GM18499 (cell line): ENCODE measurements around the gene ZER1.
"Not testable (repeated sequence)": the region's sequence is repeated elsewhere in the genome, so short reads cannot be mapped to it uniquely, and the experiment has no call there.

ENCODE experiments used
- ATAC-seq: cut with Tn5 transposase; IDR thresholded peaks from one replicate; pipeline ENCODE4 v1.9.1; 2021; ENCODE audit warnings: moderate number of reproducible peaks; ENCODE audit not compliant: insufficient read depth, unreplicated experiment

The ZER1 gene

DNA sequence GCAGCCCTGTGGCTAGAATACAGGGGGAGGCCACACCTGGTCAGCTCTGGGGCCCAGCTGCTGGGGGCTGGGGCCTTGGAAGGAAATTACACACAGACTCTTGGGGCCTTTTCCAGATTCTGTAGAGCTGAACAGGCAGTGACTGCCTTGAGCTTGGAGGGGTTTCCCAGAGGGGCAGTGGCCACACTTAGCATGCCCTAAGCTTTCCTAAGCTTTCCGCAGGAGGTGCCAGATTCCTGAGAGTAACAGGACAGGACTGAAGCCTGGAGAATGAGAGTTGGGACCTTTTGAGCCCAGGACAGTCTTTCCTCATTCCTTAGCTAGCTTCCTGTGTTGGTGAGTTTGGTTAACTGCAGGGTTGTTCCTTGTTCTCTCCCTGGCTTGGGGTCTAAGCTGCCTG is 16.7 kb upstream of the ZER1 start:
- no peak for ATAC-seq

DNA sequence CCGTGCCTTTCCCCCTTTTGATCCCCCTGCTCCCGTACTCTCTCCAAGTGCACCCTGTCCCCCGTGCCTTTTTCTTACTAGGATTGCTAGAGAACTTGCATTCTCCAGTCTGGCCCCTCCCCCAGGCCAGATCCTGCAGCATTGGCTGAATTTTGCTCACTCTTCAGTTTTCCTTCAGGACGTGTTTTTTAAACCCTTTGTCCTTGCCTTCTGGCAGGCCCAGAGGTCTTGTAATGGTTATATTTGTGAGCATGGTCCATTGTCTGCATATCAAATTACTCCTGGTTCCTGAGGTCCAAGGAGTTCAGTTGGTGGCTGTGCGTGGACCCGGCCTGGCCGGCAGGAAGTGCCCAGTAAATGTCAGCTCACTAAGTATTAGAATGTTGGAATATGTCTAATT is 15.9 kb upstream of the ZER1 start:
- ATAC-seq = no peak

DNA sequence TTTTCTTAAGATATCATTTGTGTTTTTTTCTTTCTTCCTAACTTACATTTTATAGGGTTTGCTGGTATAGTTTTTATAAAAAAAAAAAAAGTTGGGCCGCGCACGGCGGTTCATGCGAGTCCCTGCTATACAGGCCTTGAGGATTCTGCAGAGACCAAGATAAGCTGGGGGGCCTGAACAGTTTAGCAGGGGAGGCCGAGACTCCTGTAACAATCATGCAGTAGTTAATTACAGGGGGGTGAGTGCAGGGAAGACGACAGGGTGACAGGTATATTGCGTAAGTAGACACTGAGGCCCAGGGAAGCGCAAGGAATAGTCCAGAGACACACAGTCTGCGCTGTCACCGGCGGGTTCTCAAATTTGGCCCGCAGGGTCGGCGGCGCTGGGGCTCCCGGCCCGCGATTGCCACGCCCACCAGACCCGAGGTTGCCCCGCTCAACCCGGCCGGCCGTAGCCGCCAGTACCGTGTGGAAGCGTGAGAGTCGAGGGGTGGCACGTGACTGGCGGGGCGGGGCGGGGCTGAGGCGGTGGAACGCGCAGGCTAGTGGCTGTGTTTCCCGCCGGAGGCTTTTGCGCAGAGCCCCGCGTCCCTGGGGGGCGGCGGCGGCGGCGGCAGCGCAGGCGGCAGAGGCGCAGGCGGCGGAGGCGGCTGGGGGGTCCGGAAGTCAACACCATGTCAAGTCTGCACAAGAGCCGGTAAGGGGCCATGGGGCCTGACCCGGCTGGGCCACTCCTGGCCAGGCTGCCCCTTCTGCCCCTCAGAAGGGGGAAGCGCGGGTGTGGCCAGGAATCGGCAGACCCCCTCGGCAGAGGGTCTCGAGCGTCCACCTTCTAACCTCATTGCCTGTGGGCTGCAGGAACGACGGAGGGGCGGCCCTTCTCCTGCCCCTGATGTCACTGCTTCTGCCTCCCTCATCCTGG is 15.2 kb upstream of the ZER1 start, which contains the start of gene TBC1D13:
Gene TBC1D13, plus strand, starts transcription at position 573 of the 921 bp plus-strand sequence. Its CDS starts 101 bp downstream, at position 674.
- ATAC-seq = no peak

DNA sequence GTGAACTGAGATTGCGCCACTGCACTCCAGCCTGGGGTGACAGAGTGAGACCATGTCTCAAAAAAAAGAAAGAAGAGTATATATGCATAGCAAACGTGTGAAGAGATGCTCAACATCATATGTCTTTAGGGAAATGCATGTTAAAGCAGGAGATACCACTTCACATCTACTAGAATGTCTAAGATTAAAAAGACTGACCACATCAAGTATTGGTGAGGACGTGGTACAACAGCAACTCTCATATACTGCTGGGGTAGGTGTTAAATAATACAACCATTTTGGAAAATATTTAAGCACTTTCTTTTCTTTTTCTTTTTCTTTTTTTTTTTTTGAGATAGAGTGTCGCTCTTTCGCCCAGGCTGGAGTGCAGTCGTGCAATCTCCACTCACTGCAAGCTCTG is 13.7 kb upstream of the ZER1 start:
- ATAC-seq = no peak

DNA sequence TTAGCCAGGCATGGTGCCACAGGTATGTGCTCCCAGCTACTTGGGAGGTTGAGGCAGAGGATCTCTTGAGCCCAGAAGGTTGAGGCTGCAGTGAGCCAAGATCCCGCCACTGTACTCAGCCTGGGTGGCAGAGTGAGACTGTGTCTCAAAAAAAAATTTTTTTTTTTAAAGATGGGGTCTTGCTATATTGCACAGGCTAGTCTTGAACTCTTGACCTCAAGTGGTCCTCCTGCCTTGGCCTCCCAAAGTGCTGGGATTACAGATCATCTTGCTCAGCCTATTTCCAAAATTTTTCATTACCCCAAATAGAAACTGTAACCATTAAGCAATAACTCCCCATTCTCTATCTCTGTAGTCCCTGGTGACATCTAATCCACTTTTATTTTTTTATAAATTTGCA is 10.9 kb upstream of the ZER1 start:
- no peak for ATAC-seq

DNA sequence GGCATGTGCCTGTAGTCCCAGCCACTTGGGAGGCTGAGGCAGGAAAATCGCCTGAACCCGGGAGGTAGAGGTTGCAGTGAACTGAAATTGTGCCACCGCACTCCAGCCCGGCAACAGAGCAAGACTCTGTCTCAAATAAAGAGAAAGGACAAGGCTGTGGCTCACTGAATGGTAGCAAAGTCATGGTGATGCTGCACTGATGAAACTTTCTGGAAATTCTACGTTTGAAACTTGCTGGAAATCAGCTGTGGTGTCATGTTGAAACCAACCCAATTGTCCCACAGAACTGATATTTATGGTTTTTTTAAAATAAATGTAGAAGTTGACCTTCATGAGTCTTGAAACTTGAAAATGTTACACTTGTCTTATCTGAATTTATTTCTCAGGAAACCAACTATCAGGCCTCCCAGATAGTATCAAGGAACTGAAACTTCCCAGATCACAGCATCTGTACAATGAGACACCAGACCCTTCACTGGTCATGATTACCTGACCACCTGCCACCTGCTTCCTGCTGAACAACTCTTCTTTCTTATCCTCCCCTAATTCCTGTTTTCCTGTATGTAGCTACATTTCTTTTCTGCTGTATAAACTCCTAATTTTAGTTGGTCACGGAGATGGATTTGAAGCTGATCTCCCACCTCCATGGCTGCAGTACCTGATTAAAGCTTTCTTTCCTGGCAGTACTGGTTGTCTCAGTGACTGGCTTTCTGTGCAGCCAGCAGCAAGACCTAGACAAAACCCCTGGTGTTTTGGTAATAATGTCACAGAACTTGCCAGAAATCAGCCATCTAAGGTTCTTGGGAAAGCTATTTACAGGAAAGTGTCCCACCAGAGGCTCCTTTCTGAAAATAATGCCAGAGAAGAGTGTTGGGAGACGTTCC is 9.7 kb upstream of the ZER1 start:
- no peak for ATAC-seq

DNA sequence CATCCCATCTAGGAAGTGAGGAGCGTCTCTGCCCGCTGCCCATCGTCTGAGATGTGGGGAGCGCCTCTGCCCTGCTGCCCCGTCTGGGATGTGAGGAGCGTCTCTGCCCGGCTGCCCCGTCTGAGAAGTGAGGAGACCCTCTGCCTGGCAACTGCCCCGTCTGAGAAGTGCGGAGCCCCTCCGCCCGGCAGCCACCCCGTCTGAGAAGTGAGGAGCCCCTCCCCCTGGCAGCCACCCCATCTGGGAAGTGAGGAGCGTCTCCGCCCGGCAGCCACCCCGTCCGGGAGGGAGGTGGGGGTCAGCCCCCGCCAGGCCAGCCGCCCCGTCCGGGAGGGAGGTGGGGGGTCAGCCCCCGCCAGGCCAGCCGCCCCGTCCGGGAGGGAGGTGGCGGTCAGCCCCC is 8.4 kb upstream of the ZER1 start:
- ATAC-seq = not testable (repeated sequence)

DNA sequence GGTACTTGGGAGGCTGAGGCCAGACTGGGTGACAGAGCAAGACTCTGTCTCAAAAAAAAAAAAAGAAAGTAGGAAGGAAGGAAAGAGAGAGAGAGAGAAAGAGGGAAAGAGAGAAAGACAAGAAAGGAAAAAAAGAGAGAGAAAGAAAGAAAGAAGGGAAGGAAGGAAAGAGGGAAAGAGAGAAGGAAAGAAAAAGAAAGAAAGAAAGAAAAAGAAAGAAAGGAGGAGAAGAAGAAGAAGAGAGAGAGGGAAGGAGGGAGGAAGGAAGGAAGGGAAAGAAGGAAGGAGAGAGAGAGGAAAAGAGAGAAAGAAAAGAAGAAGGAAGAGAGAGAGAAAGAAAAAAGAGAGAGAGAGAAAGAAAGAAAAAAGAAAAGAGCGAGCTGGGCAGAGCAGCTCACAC is 3.1 kb upstream of the ZER1 start:
- ATAC-seq = no peak

DNA sequence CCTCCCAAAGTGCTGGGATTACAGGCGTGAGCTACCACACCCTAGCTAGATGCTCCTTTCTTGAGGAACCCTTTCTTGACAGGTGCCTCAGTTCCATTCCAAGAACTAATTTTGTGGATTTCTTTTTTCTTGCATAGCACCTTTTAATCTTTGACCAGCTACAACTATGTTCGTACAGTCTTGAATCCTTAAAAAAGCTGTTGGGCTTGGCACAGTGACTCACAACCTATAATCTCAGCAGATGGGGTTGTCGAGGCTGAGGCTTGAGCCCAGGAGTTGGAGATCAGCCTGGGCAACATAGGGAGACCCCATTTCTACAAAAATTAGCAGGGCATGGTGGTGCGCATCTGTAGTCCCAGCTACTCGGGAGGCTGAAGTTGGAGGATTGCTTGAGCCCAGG is 1.3 kb upstream of the ZER1 start:
- ATAC-seq = no peak

DNA sequence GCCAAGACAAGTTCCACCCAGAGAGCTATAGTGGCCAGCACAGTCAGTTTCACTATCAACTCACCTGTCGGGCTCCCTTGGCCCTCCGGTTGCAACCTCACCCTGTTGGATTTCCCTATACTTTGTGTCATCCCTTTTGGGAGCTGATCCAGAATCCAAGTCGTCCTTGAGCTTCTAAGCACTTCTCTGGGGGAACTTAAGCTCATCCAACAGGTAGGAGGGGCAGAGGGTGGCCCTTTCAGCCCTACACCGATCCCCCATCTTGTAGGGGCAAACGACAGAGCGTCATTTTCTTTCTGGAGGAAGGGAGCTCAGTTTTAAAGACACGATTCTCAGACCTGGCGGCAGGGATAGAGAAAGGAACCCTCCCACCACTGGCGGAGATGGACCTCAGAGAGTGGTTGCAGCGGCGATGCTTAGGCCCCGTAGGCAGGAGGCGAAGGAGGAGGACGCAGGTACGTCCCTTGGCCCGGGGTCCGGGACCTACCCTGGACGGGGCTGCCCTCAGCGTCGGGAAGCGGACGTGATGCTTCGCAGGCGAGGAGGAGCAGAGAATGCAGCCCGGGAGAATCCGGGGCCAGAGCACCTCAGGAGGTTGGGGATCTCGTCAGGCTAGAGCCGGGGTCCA is 519 bp downstream of the ZER1 start:
- no peak for ATAC-seq

DNA sequence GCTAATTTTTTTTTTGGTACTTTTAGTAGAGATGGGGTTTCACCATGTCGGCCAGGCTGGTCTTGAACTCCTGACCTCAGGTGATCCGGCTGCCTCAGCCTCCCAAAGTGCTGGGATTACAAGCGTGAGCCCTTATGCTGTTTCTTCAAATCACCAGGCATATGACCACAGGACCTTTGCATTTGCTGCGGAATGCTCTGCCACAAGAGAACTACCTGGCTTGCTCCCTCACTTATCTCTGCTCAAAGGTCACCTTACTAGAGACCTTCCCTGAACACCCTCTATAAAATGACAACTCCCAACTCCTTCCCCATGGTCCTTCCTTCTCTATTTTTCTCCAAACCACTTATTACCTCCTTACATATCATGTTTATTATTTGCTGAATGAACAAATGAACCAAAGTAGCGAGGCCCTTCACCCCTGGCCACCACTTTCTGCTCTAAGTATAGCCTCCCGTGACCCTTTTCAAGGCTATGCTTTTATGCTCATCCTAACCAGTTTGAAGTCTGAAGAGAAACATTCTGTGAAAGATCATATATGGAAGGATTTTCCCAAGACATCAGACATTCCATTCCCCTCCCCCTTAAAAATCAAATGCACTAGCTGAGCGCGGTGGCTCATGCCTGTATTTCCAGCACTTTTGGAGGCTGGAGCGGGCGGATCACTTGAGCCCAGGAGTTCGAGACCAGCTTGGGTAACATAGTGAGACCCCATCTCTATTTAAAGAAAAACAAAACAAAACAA is 1.3 kb downstream of the ZER1 start:
- ATAC-seq = no peak

DNA sequence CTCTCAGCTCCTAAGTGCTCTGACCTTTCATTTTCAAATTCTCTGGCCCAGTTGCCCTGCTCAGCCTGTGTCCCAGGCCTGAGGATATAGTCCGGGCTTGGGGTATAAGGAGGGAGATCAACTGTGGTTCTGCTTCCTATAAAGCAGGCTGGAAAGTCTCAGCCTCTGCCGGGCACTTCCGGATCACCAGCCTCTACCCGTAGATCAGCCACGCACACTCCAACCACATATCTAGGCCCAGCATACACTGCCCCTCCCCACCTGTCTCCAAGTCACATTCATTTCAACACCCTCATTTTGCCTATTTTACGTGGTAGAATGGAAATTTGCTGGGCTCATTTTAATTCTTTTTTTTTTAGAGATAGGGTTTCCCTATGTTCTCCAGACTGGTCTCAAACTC is 3.1 kb downstream of the ZER1 start:
- ATAC-seq = no peak

DNA sequence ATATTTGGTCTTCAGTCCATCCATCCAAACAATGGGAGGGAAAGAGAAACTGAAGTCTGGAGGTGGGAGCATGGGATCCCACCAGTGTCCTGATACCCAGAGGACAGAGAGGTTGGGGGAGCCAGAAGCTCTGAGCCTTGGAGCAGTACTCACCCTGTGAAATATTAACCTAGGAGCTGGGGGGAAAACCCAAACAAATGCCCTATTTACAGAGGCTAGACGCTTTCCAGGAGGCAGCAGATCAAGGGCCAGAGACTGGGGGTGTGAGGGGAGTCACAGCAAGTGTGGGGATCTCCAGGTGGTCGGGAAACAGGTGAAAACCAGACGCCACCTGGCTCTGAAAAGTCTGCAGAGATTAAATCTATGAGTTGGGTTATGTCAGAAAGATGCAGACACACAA is 6.2 kb downstream of the ZER1 start:
- no peak for ATAC-seq

DNA sequence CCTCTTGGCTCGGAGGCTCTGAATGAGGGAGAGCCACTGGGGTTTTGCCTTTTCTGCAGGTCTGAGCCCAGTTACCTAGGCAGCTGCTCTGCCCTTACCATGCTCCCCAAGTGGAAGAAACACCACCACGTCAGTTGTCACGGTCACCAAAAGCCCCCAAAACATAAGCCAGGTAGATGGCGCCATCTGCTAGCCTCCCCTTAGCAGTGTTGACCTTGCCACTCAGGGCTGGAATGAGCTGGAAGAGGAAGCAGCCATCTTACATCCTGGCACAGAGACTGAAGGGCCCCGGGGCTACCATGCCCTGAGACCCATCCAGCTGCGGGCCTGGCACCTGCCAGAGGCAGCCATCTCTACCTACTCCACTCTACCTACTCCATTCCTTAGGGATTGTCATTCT is 7.4 kb downstream of the ZER1 start:
- no peak for ATAC-seq

DNA sequence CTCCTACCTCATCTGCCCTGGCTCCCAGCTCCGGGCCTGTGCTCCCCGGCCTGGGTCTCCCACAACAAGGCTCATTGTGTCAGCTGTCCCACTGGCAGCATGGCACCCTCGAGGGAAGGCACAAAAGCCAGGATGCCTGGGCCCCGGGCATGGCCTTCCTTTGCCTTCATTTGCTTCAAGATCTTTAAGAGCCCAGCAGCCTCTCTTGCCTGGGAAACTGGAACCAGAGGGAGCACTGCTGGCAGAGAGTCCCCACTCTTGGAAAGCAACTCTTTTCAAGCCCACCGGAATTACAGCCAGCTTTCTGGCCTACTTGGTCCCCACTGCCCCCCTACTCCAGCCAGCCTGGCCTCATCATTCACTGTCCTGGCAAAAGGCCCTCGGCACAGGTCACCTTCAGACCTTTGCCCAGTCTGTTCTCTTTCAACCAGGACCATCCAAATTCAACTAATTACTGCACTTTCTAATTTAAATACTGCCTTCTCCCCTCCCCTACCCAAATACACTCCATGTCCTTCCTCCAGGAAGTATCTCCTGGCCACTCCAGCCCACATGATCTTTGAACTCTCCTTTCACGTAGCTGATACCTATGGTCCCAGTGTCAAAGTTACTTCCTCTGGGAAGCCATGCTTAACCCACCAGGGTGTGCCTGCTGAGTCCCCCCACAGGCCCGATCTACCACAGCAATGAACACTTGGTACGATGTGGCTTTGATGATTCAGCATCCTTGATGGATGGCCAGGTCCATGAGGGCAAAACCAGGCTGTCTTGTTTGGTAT is 8.9 kb downstream of the ZER1 start:
- no peak for ATAC-seq

DNA sequence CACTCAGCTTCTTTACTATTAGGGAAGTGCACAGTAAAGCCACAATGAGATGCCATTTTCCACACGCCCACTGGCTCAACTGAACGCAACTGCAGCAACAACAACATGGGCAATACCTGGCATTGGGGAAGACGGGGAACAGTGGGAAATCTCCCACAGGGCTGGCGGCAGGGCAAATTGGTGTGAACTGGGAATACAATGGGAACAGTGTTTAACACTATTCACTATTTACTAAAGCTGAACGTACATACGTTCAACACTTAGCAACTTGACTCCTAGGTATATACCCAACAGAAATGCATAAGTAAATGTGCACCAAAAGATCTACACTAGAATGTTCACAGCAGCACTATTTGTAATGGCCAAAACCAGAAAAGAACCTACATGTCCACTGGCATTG is 14.1 kb downstream of the ZER1 start:
- no peak for ATAC-seq

DNA sequence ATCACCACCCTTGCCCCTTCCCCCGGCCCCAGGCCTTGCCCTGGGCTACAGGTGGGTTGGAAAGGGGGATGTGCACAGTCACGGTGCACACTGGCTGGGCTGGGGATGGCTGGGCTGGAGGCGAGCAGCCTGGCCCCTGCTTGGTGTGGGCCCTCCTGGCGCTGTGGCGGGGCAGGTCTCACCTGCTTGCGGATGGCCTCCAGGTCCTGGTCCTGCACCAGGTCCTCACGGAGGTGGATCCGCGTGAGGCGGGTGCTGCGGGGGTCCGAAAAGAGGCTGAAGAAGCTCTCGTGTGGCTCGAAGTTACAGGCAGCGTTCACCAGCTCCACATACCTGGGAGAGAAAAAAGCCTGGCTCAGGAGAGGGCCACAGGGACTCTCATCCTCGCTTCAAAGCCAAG is 18.1 kb downstream of the ZER1 start:
- ATAC-seq = no peak

DNA sequence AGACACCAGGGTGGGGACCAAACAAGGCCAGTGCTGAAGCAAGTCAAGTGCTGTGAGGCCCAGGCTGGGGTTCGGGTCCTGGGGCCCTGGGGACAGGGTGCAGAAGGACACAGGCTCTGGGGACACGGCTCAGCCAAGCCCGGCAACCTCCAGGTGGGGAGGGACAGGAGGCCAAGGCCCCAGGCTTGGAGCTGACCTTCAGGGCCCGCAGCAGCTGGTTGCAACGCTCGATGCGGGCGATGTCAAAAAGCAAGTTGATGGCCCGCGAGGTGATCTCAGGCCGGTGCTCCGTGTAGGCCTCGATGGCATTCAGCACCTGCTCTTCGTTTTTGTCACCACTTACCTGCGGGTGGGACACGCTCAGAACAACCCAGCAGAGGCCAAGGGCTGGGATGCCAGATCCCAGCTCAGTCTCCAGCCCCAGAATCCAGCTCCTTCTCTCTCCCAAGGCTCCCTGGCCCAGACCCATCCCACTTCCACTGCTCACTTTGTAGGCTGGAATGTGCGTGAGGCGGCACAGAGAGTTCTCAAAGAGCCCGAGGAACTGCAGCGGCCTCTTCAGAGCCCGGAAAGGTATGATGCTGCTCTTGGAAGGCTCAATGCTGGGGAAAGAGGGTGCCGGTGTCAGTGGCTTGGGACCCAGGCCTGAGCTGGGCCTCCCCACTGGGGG is 20.7 kb downstream of the ZER1 start:
- no peak for ATAC-seq

DNA sequence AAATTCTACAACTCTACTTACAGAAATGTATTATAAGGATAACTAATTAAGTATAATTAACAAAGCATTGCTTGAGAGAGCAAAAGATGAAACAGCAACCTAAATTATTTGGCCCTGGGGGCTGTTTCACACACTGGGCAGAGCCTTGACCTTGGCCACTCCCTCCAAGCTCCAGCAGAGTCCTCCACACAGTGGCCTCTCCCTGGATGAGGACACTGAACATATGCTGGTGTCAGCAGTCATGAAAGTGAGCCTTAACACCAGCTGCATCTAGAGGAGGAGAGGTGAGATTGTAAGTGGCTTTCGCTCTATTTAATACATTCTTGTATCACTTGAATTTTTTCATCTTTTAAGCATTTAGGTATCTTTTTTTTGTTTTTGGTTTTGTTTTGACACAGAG is 24.5 kb downstream of the ZER1 start:
- ATAC-seq = no peak
